HEK293 (cell line): ENCODE measurements around the gene C2orf69.

Experiments used
- CTCF ChIA-PET: fragments of 350-600 bp; formaldehyde crosslinking; extraction: SDS; loops from one replicate; lab custom pipeline; 2021; ENCODE audit warnings: antibody characterized with exemption; lab: Yijun Ruan, JAX
- POLR2A ChIA-PET: fragments of 300-600 bp; formaldehyde crosslinking; extraction: SDS; loops from one replicate; lab custom pipeline; 2020; ENCODE audit warnings: antibody characterized with exemption, inconsistent platforms; lab: Yijun Ruan, JAX
- H3K27ac ChIP-seq: fragments of 200-500 bp; sonication (Bioruptor generic); 2 replicates; pipeline ENCODE4 v1.5.1; 2014; ENCODE audit warnings: low read depth, low read length, control low read depth, inconsistent platforms; ENCODE audit errors: extremely low read depth
- H3K36me3 ChIP-seq, 2 experiments: fragments of 200-500 bp in 1 of 2; sonication (Bioruptor generic) in 1 of 2; 1 replicate in 1 of 2; 2 replicates in 1 of 2; pipeline ENCODE4 v1.5.1; 2014 to 2017; ENCODE audit warnings: inconsistent platforms in 2 of 2, low read length in 2 of 2; ENCODE audit not compliant: control insufficient read depth in 2 of 2, insufficient read depth in 1 of 2
- H3K4me1 ChIP-seq: fragments of 200-500 bp; sonication (Bioruptor generic); 2 replicates; pipeline ENCODE4 v1.5.1; 2014; ENCODE audit warnings: mild to moderate bottlenecking, low read length, inconsistent platforms; ENCODE audit not compliant: control insufficient read depth, insufficient read depth
- H3K4me3 ChIP-seq: 2 replicates; pipeline ENCODE4 v1.5.1; 2011; ENCODE audit warnings: low read depth, mild to moderate bottlenecking, control low read depth, low read length, moderate library complexity
- H3K9me3 ChIP-seq: fragments of 200-500 bp; sonication (Bioruptor generic); 2 replicates; pipeline ENCODE4 v1.5.1; 2014; ENCODE audit warnings: low read depth, low read length, inconsistent platforms; ENCODE audit not compliant: control insufficient read depth, insufficient read depth
- KLF16 ChIP-seq: fragments of 450-650 bp; formaldehyde crosslinking; IDR thresholded peaks from 2 replicates; pipeline ENCODE4 v1.5.1; 2017; ENCODE audit warnings: missing biosample characterization, missing genetic modification characterization
- MZF1 ChIP-seq: fragments of 450-650 bp; formaldehyde crosslinking; IDR thresholded peaks from 2 replicates; pipeline ENCODE4 v1.5.1; 2017; ENCODE audit warnings: missing biosample characterization, missing genetic modification characterization, borderline replicate concordance
- PRDM1 ChIP-seq: fragments of 450-650 bp; formaldehyde crosslinking; IDR thresholded peaks from 2 replicates; pipeline ENCODE4; 2016; ENCODE audit warnings: missing biosample characterization, missing genetic modification characterization
- SP3 ChIP-seq: fragments of 450-650 bp; formaldehyde crosslinking; IDR thresholded peaks from 2 replicates; pipeline ENCODE4 v1.5.1; 2016; ENCODE audit warnings: missing biosample characterization, missing genetic modification characterization
- ZBTB10 ChIP-seq: fragments of 450-650 bp; formaldehyde crosslinking; IDR thresholded peaks from 2 replicates; pipeline ENCODE4 v1.5.1; 2016; ENCODE audit warnings: missing biosample characterization, missing genetic modification characterization
- ZBTB17 ChIP-seq: fragments of 450-650 bp; formaldehyde crosslinking; IDR thresholded peaks from 2 replicates; pipeline ENCODE4 v1.5.1; 2016; ENCODE audit warnings: missing biosample characterization, missing genetic modification characterization
- ZBTB44 ChIP-seq: fragments of 450-650 bp; IDR thresholded peaks from 2 replicates; pipeline ENCODE4 v1.5.1; 2018; ENCODE audit warnings: missing biosample characterization, mild to moderate bottlenecking, missing genetic modification characterization
- ZBTB49 ChIP-seq: fragments of 450-650 bp; formaldehyde crosslinking; IDR thresholded peaks from 2 replicates; pipeline ENCODE4 v1.5.1; 2016; ENCODE audit warnings: missing biosample characterization, missing genetic modification characterization, low read depth
- ZBTB7A ChIP-seq: fragments of 450-650 bp; formaldehyde crosslinking; IDR thresholded peaks from 2 replicates; pipeline ENCODE4 v1.5.1; 2016; ENCODE audit warnings: low read depth, missing biosample characterization, missing genetic modification characterization
- ZNF114 ChIP-seq: fragments of 450-650 bp; formaldehyde crosslinking; IDR thresholded peaks from 2 replicates; pipeline ENCODE4 v1.5.0; 2017; ENCODE audit warnings: missing biosample characterization, missing genetic modification characterization
- ZNF133 ChIP-seq: fragments of 450-650 bp; formaldehyde crosslinking; IDR thresholded peaks from 2 replicates; pipeline ENCODE4 v1.5.1; 2016; ENCODE audit warnings: missing biosample characterization, missing genetic modification characterization
- ZNF140 ChIP-seq: fragments of 450-650 bp; formaldehyde crosslinking; IDR thresholded peaks from 2 replicates; pipeline ENCODE4 v1.5.1; 2016; ENCODE audit warnings: missing biosample characterization, missing genetic modification characterization
- ZNF416 ChIP-seq: fragments of 450-650 bp; formaldehyde crosslinking; IDR thresholded peaks from 2 replicates; pipeline ENCODE4 v1.5.1; 2016; ENCODE audit warnings: missing biosample characterization, missing genetic modification characterization
- ZNF629 ChIP-seq: fragments of 450-650 bp; formaldehyde crosslinking; IDR thresholded peaks from 2 replicates; pipeline ENCODE4 v1.5.1; 2017; ENCODE audit warnings: missing biosample characterization, missing genetic modification characterization
- ZNF692 ChIP-seq: fragments of 450-650 bp; formaldehyde crosslinking; IDR thresholded peaks from 2 replicates; pipeline ENCODE4 v1.5.1; 2016; ENCODE audit warnings: missing biosample characterization, missing genetic modification characterization
- ZNF76 ChIP-seq: fragments of 450-650 bp; formaldehyde crosslinking; IDR thresholded peaks from 2 replicates; pipeline ENCODE4; 2016; ENCODE audit warnings: low read depth, missing biosample characterization, missing genetic modification characterization, borderline replicate concordance

The C2orf69 gene

GRCh38 chr2:199910338-199911051 lies 598 bp upstream of the C2orf69 start:
- POLR2A ChIA-PET, result interaction anchor here (0.6 to 2.3 kb wide), 5 partner anchors 10 to 51 kb away, joined by 3 to 9 read pairs (median 3); no protein-coding TSS in a partner anchor
- CTCF ChIA-PET, result interaction anchor here (0.6 to 0.9 kb wide), 3 partner anchors 45 to 522 kb away, joined by 4 to 5 read pairs (median 5); partner anchors contain the start of genes MAIP1 and TYW5

More at GRCh38 chr2:199910338-199911051, 598 bp upstream of the C2orf69 start:
- H3K27ac ChIP-seq, result peak overlapping the region; percentile 72
- peak overlapping the region; percentile 34 for H3K4me3 ChIP-seq
- TF ChIP-seq ZBTB10 (tag by site-specific recombination), result no peak
- TF ChIP-seq PRDM1 (tag by site-specific recombination), result no peak
- TF ChIP-seq SP3 (tag by site-specific recombination), result no peak
- TF ChIP-seq ZBTB7A (tag by site-specific recombination), result no peak
- TF ChIP-seq ZNF114 (tag by site-specific recombination), result no peak
- no peak for TF ChIP-seq ZNF692 (tag by site-specific recombination)
- no peak for TF ChIP-seq ZNF140 (tag by site-specific recombination)
- no peak for TF ChIP-seq ZBTB17 (tag by site-specific recombination)
- no peak for TF ChIP-seq ZNF133 (tag by site-specific recombination)
- no peak for TF ChIP-seq KLF16 (tag by site-specific recombination)
- TF ChIP-seq ZBTB49 (tag by site-specific recombination), result no peak
- no peak for TF ChIP-seq ZNF76
- no peak for TF ChIP-seq MZF1 (tag by site-specific recombination)
- TF ChIP-seq ZBTB44 (tag by site-specific recombination), result no peak
- TF ChIP-seq ZNF629 (tag by site-specific recombination), result no peak
- no peak for TF ChIP-seq ZNF416
- no peaks in the 10 kb centered on the region; the same call in 1 of the 2 replicates for H3K4me1 ChIP-seq
- H3K9me3 ChIP-seq, result no peaks in the 10 kb centered on the region
- H3K36me3 ChIP-seq, result peaks cover 0 to 19% of the 10 kb centered on the region in 2 experiments; a peak in 2 of 3 replicates
